Fibroblast of mammary gland (primary cell): ENCODE measurements around the gene SLC39A11.

ENCODE experiments used
- DNase-seq: peaks from one replicate; pipeline ENCODE4 v3.0.0-alpha.2; 2010; ENCODE audit warnings: low read depth
- H3K4me3 ChIP-seq: 2 replicates; pipeline ENCODE4 v1.5.1; 2011; ENCODE audit warnings: low read depth, mild to moderate bottlenecking, low read length, moderate library complexity; ENCODE audit not compliant: control insufficient read depth
- TF ChIP-seq, protein P1 (sequence below): conservative IDR thresholded peaks from 2 replicates; pipeline ENCODE4 v1.5.1; 2011; ENCODE audit warnings: low read depth, low read length, inconsistent platforms; ENCODE audit not compliant: control insufficient read depth, insufficient read depth

The SLC39A11 gene

DNA sequence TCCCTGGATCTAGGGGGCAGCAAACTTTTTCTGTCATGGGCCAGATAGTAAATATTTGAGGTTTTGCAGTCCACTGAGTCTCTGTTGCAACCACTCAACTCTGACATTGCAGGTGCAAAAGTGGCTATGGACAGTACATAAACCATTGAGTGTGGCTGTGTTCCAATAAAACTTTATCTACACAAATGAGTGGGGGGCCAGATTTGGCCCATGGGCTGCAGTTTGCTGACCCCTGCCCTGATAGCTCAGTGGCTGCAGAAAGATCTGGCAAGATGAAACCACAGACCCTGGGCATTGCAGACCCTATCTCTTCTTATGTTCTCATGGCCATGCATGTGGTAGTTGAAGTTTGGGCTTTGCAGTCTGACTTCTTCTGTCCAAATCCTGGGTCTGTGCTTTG, 440.5 kb downstream of the SLC39A11 start:
- no peak for DNase-seq
- TF ChIP-seq, protein P1, sequence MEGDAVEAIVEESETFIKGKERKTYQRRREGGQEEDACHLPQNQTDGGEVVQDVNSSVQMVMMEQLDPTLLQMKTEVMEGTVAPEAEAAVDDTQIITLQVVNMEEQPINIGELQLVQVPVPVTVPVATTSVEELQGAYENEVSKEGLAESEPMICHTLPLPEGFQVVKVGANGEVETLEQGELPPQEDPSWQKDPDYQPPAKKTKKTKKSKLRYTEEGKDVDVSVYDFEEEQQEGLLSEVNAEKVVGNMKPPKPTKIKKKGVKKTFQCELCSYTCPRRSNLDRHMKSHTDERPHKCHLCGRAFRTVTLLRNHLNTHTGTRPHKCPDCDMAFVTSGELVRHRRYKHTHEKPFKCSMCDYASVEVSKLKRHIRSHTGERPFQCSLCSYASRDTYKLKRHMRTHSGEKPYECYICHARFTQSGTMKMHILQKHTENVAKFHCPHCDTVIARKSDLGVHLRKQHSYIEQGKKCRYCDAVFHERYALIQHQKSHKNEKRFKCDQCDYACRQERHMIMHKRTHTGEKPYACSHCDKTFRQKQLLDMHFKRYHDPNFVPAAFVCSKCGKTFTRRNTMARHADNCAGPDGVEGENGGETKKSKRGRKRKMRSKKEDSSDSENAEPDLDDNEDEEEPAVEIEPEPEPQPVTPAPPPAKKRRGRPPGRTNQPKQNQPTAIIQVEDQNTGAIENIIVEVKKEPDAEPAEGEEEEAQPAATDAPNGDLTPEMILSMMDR: no peak

GRCh38 chr17:72648702-72649101, 443.8 kb downstream of the SLC39A11 start:
- TF ChIP-seq, protein P1: no peak

More for the DNA sequence above, 440.5 kb downstream of the SLC39A11 start:
- H3K4me3 ChIP-seq: no peak overlapping the region

GRCh38 chr17:72646176-72646575, 446.3 kb downstream of the SLC39A11 start:
- no peak overlapping the region for H3K4me3 ChIP-seq
- TF ChIP-seq, protein P1: no peak
- DNase-seq: no peak

More at GRCh38 chr17:72648702-72649101, 443.8 kb downstream of the SLC39A11 start:
- no peak overlapping the region for H3K4me3 ChIP-seq
- DNase-seq: no peak

DNA sequence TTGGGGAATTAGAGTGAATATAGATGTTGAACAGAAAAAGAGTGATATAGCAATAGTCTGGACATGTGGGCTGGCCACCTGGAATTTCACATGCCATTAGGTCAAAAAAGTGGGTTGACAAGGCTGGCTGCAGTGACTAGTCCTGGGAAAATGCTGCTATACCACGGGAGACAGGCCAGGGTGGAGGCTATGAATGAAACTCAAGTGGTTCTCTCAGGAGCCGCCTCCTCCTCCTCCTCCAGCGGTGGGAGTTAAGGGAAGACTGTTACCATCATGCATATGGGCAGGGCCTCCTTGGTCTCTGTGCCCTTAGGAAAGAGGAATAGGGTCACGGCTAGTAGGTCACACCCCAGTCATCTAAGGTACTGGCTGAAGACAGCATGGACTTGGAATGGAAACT, 448.0 kb downstream of the SLC39A11 start:
- DNase-seq: no peak
- TF ChIP-seq, protein P1: no peak
- H3K4me3 ChIP-seq: no peak overlapping the region

DNA sequence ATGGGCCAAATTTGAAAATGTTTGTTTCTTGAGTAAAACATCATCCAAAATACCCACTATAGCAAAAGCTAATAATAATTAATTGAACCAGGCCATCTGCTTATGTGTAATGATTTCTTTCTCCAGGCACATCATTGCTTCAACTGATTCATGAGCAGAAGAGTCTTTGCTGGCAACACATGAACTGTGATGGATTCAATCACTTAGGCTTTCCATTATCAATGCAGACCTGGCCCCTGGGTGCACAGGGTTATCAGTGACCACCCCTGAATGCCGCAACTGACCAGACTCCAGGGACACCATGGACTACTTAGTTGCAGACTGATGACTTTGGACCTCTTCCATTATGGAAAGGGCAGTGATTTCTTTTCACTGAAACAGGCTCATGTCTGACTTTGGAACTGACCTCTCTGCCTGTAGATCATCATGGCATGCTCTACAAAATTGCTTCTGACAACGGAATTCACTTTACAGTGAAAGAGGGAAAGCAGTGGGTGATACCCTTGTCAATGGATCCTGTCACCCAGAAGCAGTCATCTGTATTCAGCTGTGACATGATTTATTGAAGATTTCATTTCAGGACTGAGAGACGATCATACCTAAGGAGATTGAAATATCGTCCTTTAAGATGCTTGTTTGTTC, 448.8 kb downstream of the SLC39A11 start:
- DNase-seq: no peak
- TF ChIP-seq, protein P1: no peak
- H3K4me3 ChIP-seq: no peak overlapping the region

- no peak overlapping the region for H3K4me3 ChIP-seq
- no peak for DNase-seq
- TF ChIP-seq, protein P1: no peak
Measured at GRCh38 chr17:72642720-72643119, 449.8 kb downstream of the SLC39A11 start.
